Pons (tissue), 1 donor: Measurements from ENCODE around the gene CNOT4.
"Not testable (repeated sequence)": the region's sequence is repeated elsewhere in the genome, so short reads cannot be mapped to it uniquely, and the experiment has no call there.

Experiments used
- DNase-seq: peaks from one replicate; pipeline ENCODE4 v3.0.0-alpha.2; 2016; ENCODE audit warnings: low spot score

The CNOT4 gene

GRCh38 chr7:135512135-135512887 is 2.4 kb upstream of the CNOT4 start:
- DNase-seq = peak; percentile 89

- peak; percentile 29 for DNase-seq
Observed at GRCh38 chr7:135510592-135511183, 786 bp upstream of the CNOT4 start.

- DNase-seq = no peak
Observed at GRCh38 chr7:135509589-135509838, 388 bp downstream of the CNOT4 start.

GRCh38 chr7:135508883-135509588 is 866 bp downstream of the CNOT4 start:
- peak; percentile 37 for DNase-seq

GRCh38 chr7:135501402-135501801 is 8.5 kb downstream of the CNOT4 start:
- DNase-seq = no peak

GRCh38 chr7:135499818-135500217 is 10.1 kb downstream of the CNOT4 start:
- no peak for DNase-seq

- DNase-seq = not testable (repeated sequence)
Observed at GRCh38 chr7:135497161-135497560, 12.7 kb downstream of the CNOT4 start.

GRCh38 chr7:135493362-135493761 is 16.5 kb downstream of the CNOT4 start:
- DNase-seq = no peak

GRCh38 chr7:135492151-135492550 is 17.8 kb downstream of the CNOT4 start:
- no peak for DNase-seq

- no peak for DNase-seq
Observed at GRCh38 chr7:135490783-135491182, 19.1 kb downstream of the CNOT4 start.

GRCh38 chr7:135489791-135490190 is 20.1 kb downstream of the CNOT4 start:
- DNase-seq = no peak

- DNase-seq = no peak
Observed at GRCh38 chr7:135486261-135486920, 23.5 kb downstream of the CNOT4 start.

- no peak for DNase-seq
Observed at GRCh38 chr7:135481598-135481979, 28.3 kb downstream of the CNOT4 start.

GRCh38 chr7:135480966-135481597 is 28.8 kb downstream of the CNOT4 start:
- no peak for DNase-seq

- no peak for DNase-seq
Observed at GRCh38 chr7:135475521-135475920, 34.4 kb downstream of the CNOT4 start.

GRCh38 chr7:135469705-135470104 is 40.2 kb downstream of the CNOT4 start:
- not testable (repeated sequence) for DNase-seq

- DNase-seq = no peak
Observed at GRCh38 chr7:135467207-135467711, 42.6 kb downstream of the CNOT4 start.

- DNase-seq = no peak
Observed at GRCh38 chr7:135466442-135467206, 43.3 kb downstream of the CNOT4 start.

- DNase-seq = no peak
Observed at GRCh38 chr7:135463908-135464307, 46.0 kb downstream of the CNOT4 start.

- DNase-seq = no peak
Observed at GRCh38 chr7:135459951-135460567, 49.8 kb downstream of the CNOT4 start.

- no peak for DNase-seq
Observed at GRCh38 chr7:135459076-135459475, 50.8 kb downstream of the CNOT4 start.
